Mesothelial cell of epicardium (in vitro differentiated cells): Measurements from ENCODE around the gene BACE2. TPM values are rescaled to one million over a fixed set of nuclear protein-coding genes. Genes with fewer than 3 reads are reported as not detected.

Source experiments
- DNase-seq, 2 experiments: peaks; one replicate each; pipeline ENCODE4 v3.0.0; 2021; ENCODE audit warnings: low spot score in 2 of 2; ENCODE audit not compliant: unreplicated experiment in 2 of 2
- H3K27ac Mint-ChIP-seq: 2 replicates; pipeline ENCODE4 v1.8.0; 2021; ENCODE audit warnings: mixed read lengths
- H3K27me3 Mint-ChIP-seq: 2 replicates; pipeline ENCODE4 v1.8.0; 2021; ENCODE audit warnings: low read depth, mixed read lengths
- H3K36me3 Mint-ChIP-seq: 2 replicates; pipeline ENCODE4 v1.8.0; 2021; ENCODE audit warnings: mixed read lengths
- H3K4me1 Mint-ChIP-seq: 2 replicates; pipeline ENCODE4 v1.8.0; 2021; ENCODE audit warnings: mixed read lengths
- H3K4me3 Mint-ChIP-seq: 2 replicates; pipeline ENCODE4 v1.8.0; 2021; ENCODE audit warnings: mild to moderate bottlenecking, moderate library complexity, mixed read lengths
- H3K9me3 Mint-ChIP-seq: 2 replicates; pipeline ENCODE4 v1.8.0; 2021; ENCODE audit warnings: mixed read lengths
- CTCF ChIP-seq: fragments of 200-600 bp; sonication (generic); IDR thresholded peaks from one replicate; pipeline ENCODE4 v1.5.0; 2021; ENCODE audit warnings: antibody characterized with exemption; ENCODE audit not compliant: unreplicated experiment
- total RNA-seq: library from RNA; stranded (reverse); gene quantifications from 3 replicates; pipeline ENCODE4 v1.2.1, GENCODE V29; 2021

The BACE2 gene
- total RNA-seq, 1 donor from 2014 or later = 31.3 TPM

- Mint-ChIP-seq H3K4me1 (peaks cover 3% of the 10 kb centered on the region), H3K27ac (no peak overlapping the region), H3K27me3 (no peaks in the 10 kb centered on the region), H3K9me3 (peaks cover 13% of the 10 kb centered on the region), H3K36me3 (no peaks in the 10 kb centered on the region), H3K4me3 (no peak overlapping the region)
- DNase-seq = no peak
- no peak for TF ChIP-seq CTCF
Observed at GRCh38 chr21:41183575-41183974, 15.6 kb downstream of the BACE2 start.

DNA sequence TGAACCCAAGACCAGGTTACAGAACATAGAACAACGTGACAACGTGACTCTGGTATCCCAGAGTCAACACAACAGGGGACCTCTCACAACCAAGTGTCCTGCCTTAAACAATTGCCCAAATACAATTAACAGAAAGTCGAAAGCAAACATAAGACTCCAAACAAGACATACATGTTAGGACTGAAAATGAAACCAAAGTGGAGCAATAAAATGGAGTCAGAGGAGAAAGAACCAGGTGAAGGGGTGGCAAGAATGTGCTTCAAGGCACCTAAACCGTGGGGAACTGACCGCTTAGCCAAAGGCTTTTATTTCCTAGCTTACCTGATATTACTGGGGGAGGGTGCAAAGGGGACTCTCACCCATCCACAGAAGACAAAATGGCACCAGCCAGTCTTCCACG, 17.8 kb downstream of the BACE2 start:
- TF ChIP-seq CTCF = no peak
- Mint-ChIP-seq H3K27me3 (no peaks in the 10 kb centered on the region), H3K27ac (no peak overlapping the region), H3K36me3 (peaks cover 11% of the 10 kb centered on the region), H3K4me3 (no peak overlapping the region), H3K4me1 (no peaks in the 10 kb centered on the region), H3K9me3 (peaks cover 31% of the 10 kb centered on the region)
- no peak for DNase-seq

DNA sequence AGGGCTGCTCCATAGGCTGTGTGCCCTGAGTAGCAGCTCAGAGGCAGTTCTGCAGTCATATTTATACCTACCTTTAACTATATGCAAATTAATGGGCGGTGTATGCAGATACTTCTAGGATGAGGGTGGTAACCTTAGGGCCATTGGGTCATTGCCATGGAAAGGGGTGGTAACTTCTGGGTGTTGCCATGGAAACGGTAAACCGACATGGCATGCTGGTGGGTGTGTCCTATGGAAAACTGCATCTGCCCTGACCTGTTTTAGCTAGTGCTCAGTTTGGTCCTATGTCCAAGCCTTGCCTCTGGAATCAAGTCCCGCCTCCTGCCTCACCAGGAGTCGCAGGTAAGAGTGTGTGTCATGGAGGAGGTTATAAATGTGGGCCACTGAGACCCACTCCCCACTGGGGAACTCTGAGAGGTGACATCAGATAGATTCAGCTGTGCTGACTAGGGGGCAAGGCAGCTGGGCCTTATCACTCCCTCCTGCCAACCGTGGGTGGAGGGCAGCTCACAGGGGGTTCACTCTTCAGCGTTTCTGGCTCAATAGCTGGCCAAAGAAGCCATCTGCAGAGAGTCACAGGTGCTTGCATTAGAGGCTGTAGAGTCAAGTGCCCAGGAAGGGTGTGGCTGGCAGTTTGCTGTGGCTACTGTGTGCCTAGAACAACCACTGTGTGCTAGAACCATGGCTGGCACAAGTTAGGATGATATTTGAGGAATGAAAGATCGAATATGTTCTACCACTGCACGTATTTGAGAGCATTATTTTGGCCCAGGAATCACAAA, 19.0 kb downstream of the BACE2 start:
- DNase-seq = no peak
- Mint-ChIP-seq H3K4me1 (no peaks in the 10 kb centered on the region), H3K4me3 (no peak overlapping the region), H3K27me3 (no peaks in the 10 kb centered on the region), H3K9me3 (peaks cover 25% of the 10 kb centered on the region), H3K36me3 (peaks cover 13% of the 10 kb centered on the region), H3K27ac (no peak overlapping the region)
- no peak for TF ChIP-seq CTCF

DNA sequence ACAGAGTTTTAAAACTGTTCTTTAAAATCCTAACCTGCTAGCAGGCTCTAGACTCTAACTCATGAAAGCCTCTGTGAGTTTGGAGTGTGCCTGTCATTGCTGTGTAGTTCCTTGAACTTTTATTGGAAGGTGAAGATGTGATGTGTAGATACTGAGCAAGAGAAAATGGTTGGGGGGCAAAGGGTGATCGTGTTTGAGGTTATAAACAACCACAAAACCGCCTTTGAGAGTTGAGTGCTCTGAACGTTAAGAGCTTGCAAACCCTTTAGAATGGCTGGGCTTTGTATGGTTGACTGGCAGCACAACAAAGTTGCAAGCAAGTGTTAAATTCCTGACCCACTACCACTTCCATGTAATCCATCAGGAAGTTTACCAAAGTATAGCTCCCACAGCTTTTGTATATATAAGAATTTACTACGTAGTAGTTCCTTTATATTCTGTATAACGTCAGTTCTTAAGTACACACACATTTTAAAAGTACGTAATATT, 19.6 kb downstream of the BACE2 start:
- DNase-seq = no peak
- Mint-ChIP-seq H3K4me3 (no peak overlapping the region), H3K4me1 (no peaks in the 10 kb centered on the region), H3K9me3 (peaks cover 24% of the 10 kb centered on the region), H3K27me3 (no peaks in the 10 kb centered on the region), H3K36me3 (peaks cover 15% of the 10 kb centered on the region), H3K27ac (no peak overlapping the region)
- TF ChIP-seq CTCF = no peak

DNA sequence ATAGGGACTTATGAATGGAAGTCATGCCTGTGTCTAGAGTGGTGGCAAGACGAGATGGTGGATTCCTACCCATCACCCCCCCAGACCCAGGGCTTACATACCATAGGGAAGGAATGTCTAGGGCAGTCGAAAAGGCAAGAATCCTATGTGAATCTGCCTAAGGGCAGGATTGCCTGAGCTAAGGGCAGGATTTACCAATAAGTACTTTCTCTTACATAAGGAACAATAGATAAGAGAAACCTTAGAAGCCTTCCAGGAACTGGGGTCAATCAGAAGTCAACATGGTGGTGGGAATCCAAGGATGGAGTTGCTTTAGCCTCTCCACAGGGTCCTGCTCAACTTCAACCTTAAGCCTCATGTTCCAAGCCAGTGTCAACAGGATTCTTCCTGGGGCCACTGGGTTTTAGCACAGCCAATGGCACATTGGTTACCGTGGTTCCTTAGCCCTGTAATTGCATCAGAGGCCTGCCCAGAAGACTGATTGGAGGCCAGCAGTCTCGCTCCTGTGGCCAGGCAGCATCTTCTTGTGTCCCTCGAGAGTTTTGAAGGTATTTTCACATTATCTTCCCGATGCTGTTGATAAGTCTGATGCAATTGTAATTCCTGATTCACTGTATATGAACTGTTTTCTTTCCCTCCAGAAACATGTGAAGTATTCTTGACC, 20.7 kb downstream of the BACE2 start:
- no peak for TF ChIP-seq CTCF
- H3K4me1 Mint-ChIP-seq = no peaks in the 10 kb centered on the region
- H3K27ac Mint-ChIP-seq = no peak overlapping the region
- peaks cover 21% of the 10 kb centered on the region for H3K9me3 Mint-ChIP-seq
- peaks cover 15% of the 10 kb centered on the region for H3K36me3 Mint-ChIP-seq
- no peaks in the 10 kb centered on the region for H3K27me3 Mint-ChIP-seq
- H3K4me3 Mint-ChIP-seq = no peak overlapping the region
- DNase-seq = no peak
